Mesenchymal stem cell (in vitro differentiated cells and primary cell): Measurements from ENCODE around the gene TMED8.

Experiments used
- DNase-seq: peaks from one replicate; pipeline ENCODE4 v3.0.0-alpha.2; 2013
- H2AFZ ChIP-seq: one replicate; pipeline ENCODE4 v1.6.1; 2013; ENCODE audit warnings: low read depth, mild to moderate bottlenecking, control low read depth, inconsistent platforms, low read length, moderate library complexity
- H2AK5ac ChIP-seq: 2 replicates; pipeline ENCODE4 v1.6.1; 2013; ENCODE audit warnings: low read length, moderate library complexity, mild to moderate bottlenecking, inconsistent platforms; ENCODE audit not compliant: severe bottlenecking
- H2BK120ac ChIP-seq: one replicate; pipeline ENCODE4 v1.6.1; 2013; ENCODE audit warnings: low read depth, mild to moderate bottlenecking, inconsistent platforms, low read length, moderate library complexity
- H2BK12ac ChIP-seq, 2 experiments: one replicate each; pipeline ENCODE4 v1.6.1; 2013; ENCODE audit warnings: inconsistent platforms in 2 of 2, low read length in 2 of 2, mild to moderate bottlenecking in 2 of 2, moderate library complexity in 2 of 2, control low read depth in 1 of 2
- H2BK15ac ChIP-seq: one replicate; pipeline ENCODE4 v1.6.1; 2013; ENCODE audit warnings: mild to moderate bottlenecking, low read depth, inconsistent platforms; ENCODE audit not compliant: poor library complexity, severe bottlenecking
- H2BK5ac ChIP-seq: 2 replicates; pipeline ENCODE4 v1.6.1; 2013; ENCODE audit warnings: low read depth, mild to moderate bottlenecking, low read length, control low read depth, inconsistent platforms; ENCODE audit not compliant: poor library complexity, severe bottlenecking
- H3K14ac ChIP-seq, 2 experiments: one replicate each; pipeline ENCODE4 v1.6.1; 2013; ENCODE audit warnings: inconsistent platforms in 2 of 2, low read length in 2 of 2, control low read depth in 1 of 2, mild to moderate bottlenecking in 1 of 2, moderate library complexity in 1 of 2
- H3K18ac ChIP-seq, 2 experiments: one replicate each; pipeline ENCODE4 v1.6.1; 2013; ENCODE audit warnings: inconsistent platforms in 2 of 2, low read length in 2 of 2, control low read depth in 1 of 2, low read depth in 1 of 2, mild to moderate bottlenecking in 1 of 2
- H3K23ac ChIP-seq, 2 experiments: one replicate each; pipeline ENCODE4 v1.6.1; 2013; ENCODE audit warnings: inconsistent platforms in 2 of 2, low read length in 2 of 2, mild to moderate bottlenecking in 2 of 2, moderate library complexity in 2 of 2, control low read depth in 1 of 2
- H3K27ac ChIP-seq: 2 replicates; pipeline ENCODE4 v1.5.1; 2013; ENCODE audit warnings: mild to moderate bottlenecking, moderate library complexity, low read length, control low read depth, inconsistent platforms; ENCODE audit not compliant: poor library complexity, severe bottlenecking
- H3K27me3 ChIP-seq, 2 experiments: 2 replicates each; pipeline versions ENCODE4 v1.6.1 to v1.7.0; 2013; ENCODE audit warnings: low read length in 2 of 2, mild to moderate bottlenecking in 2 of 2, moderate library complexity in 2 of 2, control low read depth in 1 of 2, inconsistent platforms in 1 of 2; ENCODE audit not compliant: control insufficient read depth in 1 of 2, insufficient read depth in 1 of 2
- H3K36me3 ChIP-seq, 2 experiments: 2 replicates each; pipeline versions ENCODE4 v1.6.1 to v1.7.0; 2013; ENCODE audit warnings: low read length in 2 of 2, control low read depth in 1 of 2, inconsistent platforms in 1 of 2, low read depth in 1 of 2, mild to moderate bottlenecking in 1 of 2; ENCODE audit not compliant: insufficient read depth in 2 of 2, control insufficient read depth in 1 of 2
- H3K4ac ChIP-seq, 2 experiments: one replicate each; pipeline ENCODE4 v1.6.1; 2013; ENCODE audit warnings: inconsistent platforms in 2 of 2, low read length in 2 of 2, mild to moderate bottlenecking in 2 of 2, moderate library complexity in 2 of 2, control low read depth in 1 of 2, low read depth in 1 of 2
- H3K4me1 ChIP-seq: 2 replicates; pipeline ENCODE4 v1.6.1; 2013; ENCODE audit warnings: low read depth, low read length, control low read depth; ENCODE audit not compliant: control insufficient read depth, insufficient read depth
- H3K4me2 ChIP-seq: 2 replicates; pipeline ENCODE4 v1.6.1; 2013; ENCODE audit warnings: low read length, mild to moderate bottlenecking, inconsistent platforms; ENCODE audit not compliant: poor library complexity, severe bottlenecking
- H3K4me3 ChIP-seq, 2 experiments: 2 replicates each; pipeline versions ENCODE4 v1.5.1 to v1.7.0; 2013; ENCODE audit warnings: low read length in 2 of 2, mild to moderate bottlenecking in 2 of 2, control low read depth in 1 of 2, low read depth in 1 of 2; ENCODE audit not compliant: insufficient read depth in 1 of 2
- H3K79me1 ChIP-seq: replicated peaks from 2 replicates; pipeline ENCODE4 v1.6.1; 2013; ENCODE audit warnings: mild to moderate bottlenecking, control low read depth, low read length, inconsistent platforms; ENCODE audit not compliant: poor library complexity, severe bottlenecking
- H3K9ac ChIP-seq: 2 replicates; pipeline ENCODE4 v1.7.0; 2013; ENCODE audit warnings: mild to moderate bottlenecking, low read length, moderate library complexity
- H3K9me3 ChIP-seq: 2 replicates; pipeline ENCODE4 v1.7.0; 2013; ENCODE audit warnings: mild to moderate bottlenecking, low read length; ENCODE audit not compliant: control insufficient read depth
- H4K8ac ChIP-seq: one replicate; pipeline ENCODE4 v1.6.1; 2013; ENCODE audit warnings: inconsistent platforms, mild to moderate bottlenecking, low read length, moderate library complexity
- H4K91ac ChIP-seq: one replicate; pipeline ENCODE4 v1.6.1; 2013; ENCODE audit warnings: mild to moderate bottlenecking, low read length, inconsistent platforms
- WGBS: methylation state at CpG from one replicate; pipeline ENCODE4 v1.1.7; 2013; ENCODE audit warnings: mixed read lengths; 5-methylcytosine and 5-hydroxymethylcytosine counted together

TMED8 gene

GRCh38 chr14:77344377-77344996 lies 32.4 kb downstream of the TMED8 start:
- Histone ChIP-seq H3K27ac (no peak overlapping the region), H3K79me1 (peaks cover 11% of the 10 kb centered on the region), H3K23ac (no peak overlapping the region), H3K4me2 (no peak overlapping the region), H3K4me1 (peaks cover 1% of the 10 kb centered on the region), H2BK12ac (no peak overlapping the region), H3K14ac (no peak overlapping the region), H2BK15ac (no peak overlapping the region), H3K9ac (no peak overlapping the region), H4K8ac (no peak overlapping the region), H2AK5ac (no peak overlapping the region), H3K27me3 (no peaks in the 10 kb centered on the region), H3K4ac (no peak overlapping the region), H2BK5ac (no peak overlapping the region), H3K9me3 (no peaks in the 10 kb centered on the region), H2AFZ (no peak overlapping the region), H2BK120ac (no peak overlapping the region), H3K18ac (no peak overlapping the region), H4K91ac (no peak overlapping the region), H3K4me3 (no peak overlapping the region), H3K36me3 (peaks cover 12 to 49% of the 10 kb centered on the region in 2 experiments)
- no peak for DNase-seq
- WGBS: 83% methylated on average over 3 of the region's 3 CpGs

GRCh38 chr14:77343662-77344061 lies 33.2 kb downstream of the TMED8 start:
- H3K79me1 ChIP-seq: peaks cover 7% of the 10 kb centered on the region
- H2BK15ac ChIP-seq: no peak overlapping the region
- H3K4me3 ChIP-seq: no peak overlapping the region
- H2AK5ac ChIP-seq: no peak overlapping the region
- DNase-seq: no peak
- no peaks in the 10 kb centered on the region for H3K27me3 ChIP-seq
- peaks cover 12 to 47% of the 10 kb centered on the region in 2 experiments for H3K36me3 ChIP-seq
- H3K4ac ChIP-seq: no peak overlapping the region
- no peak overlapping the region for H3K23ac ChIP-seq
- H3K27ac ChIP-seq: no peak overlapping the region
- no peak overlapping the region for H4K8ac ChIP-seq
- H2AFZ ChIP-seq: no peak overlapping the region
- H3K18ac ChIP-seq: no peak overlapping the region
- no peak overlapping the region for H2BK120ac ChIP-seq
- peaks cover 1% of the 10 kb centered on the region for H3K4me1 ChIP-seq
- no peak overlapping the region for H2BK5ac ChIP-seq
- H3K4me2 ChIP-seq: no peak overlapping the region
- no peak overlapping the region for H4K91ac ChIP-seq
- WGBS: 93% methylated on average over 2 of the region's 2 CpGs
- no peaks in the 10 kb centered on the region for H3K9me3 ChIP-seq
- no peak overlapping the region for H2BK12ac ChIP-seq
- no peak overlapping the region for H3K14ac ChIP-seq
- H3K9ac ChIP-seq: no peak overlapping the region

GRCh38 chr14:77342726-77343397 lies 34.0 kb downstream of the TMED8 start:
- Histone ChIP-seq H3K9me3 (no peaks in the 10 kb centered on the region), H2AFZ (no peak overlapping the region), H3K4me3 (no peak overlapping the region), H4K8ac (no peak overlapping the region), H3K27me3 (no peaks in the 10 kb centered on the region), H3K14ac (no peak overlapping the region), H2BK120ac (no peak overlapping the region), H3K4me1 (peaks cover 1% of the 10 kb centered on the region), H3K9ac (no peak overlapping the region), H3K23ac (no peak overlapping the region), H3K27ac (no peak overlapping the region), H2BK5ac (no peak overlapping the region), H4K91ac (no peak overlapping the region), H2AK5ac (no peak overlapping the region), H3K4ac (no peak overlapping the region), H3K18ac (no peak overlapping the region), H3K79me1 (peaks cover 7% of the 10 kb centered on the region), H2BK12ac (no peak overlapping the region), H3K36me3 (peaks cover 12 to 47% of the 10 kb centered on the region in 2 experiments), H2BK15ac (no peak overlapping the region), H3K4me2 (no peak overlapping the region)
- no peak for DNase-seq
- WGBS: 93% methylated on average over 9 of the region's 10 CpGs

GRCh38 chr14:77340389-77340788 lies 36.5 kb downstream of the TMED8 start:
- no peak overlapping the region for H4K91ac ChIP-seq
- H3K79me1 ChIP-seq: peaks cover 4% of the 10 kb centered on the region
- no peak overlapping the region for H2BK15ac ChIP-seq
- no peak overlapping the region for H2AK5ac ChIP-seq
- no peak overlapping the region for H3K18ac ChIP-seq
- no peak overlapping the region for H3K9ac ChIP-seq
- no peak overlapping the region for H2BK12ac ChIP-seq
- no peak overlapping the region for H3K14ac ChIP-seq
- no peak overlapping the region for H3K4me2 ChIP-seq
- H3K4me3 ChIP-seq: no peak overlapping the region
- H3K4me1 ChIP-seq: peaks cover 1% of the 10 kb centered on the region
- H3K27me3 ChIP-seq: no peaks in the 10 kb centered on the region
- H3K36me3 ChIP-seq: peaks cover 12 to 41% of the 10 kb centered on the region in 2 experiments
- no peak overlapping the region for H2BK120ac ChIP-seq
- H2BK5ac ChIP-seq: no peak overlapping the region
- no peak overlapping the region for H4K8ac ChIP-seq
- DNase-seq: no peak
- H3K23ac ChIP-seq: no peak overlapping the region
- no peak overlapping the region for H2AFZ ChIP-seq
- WGBS: 88% methylated on average over 4 of the region's 4 CpGs
- no peaks in the 10 kb centered on the region for H3K9me3 ChIP-seq
- H3K4ac ChIP-seq: no peak overlapping the region
- H3K27ac ChIP-seq: no peak overlapping the region
